HEK293 (cell line): ENCODE data around the gene RBBP8.

Experiments used
- CTCF ChIA-PET: fragments of 350-600 bp; formaldehyde crosslinking; extraction: SDS; loops from one replicate; lab custom pipeline; 2021; ENCODE audit warnings: antibody characterized with exemption; lab: Yijun Ruan, JAX
- POLR2A ChIA-PET: fragments of 300-600 bp; formaldehyde crosslinking; extraction: SDS; loops from one replicate; lab custom pipeline; 2020; ENCODE audit warnings: antibody characterized with exemption, inconsistent platforms; lab: Yijun Ruan, JAX
- H3K27ac ChIP-seq: fragments of 200-500 bp; sonication (Bioruptor generic); 2 replicates; pipeline ENCODE4 v1.5.1; 2014; ENCODE audit warnings: low read depth, low read length, control low read depth, inconsistent platforms; ENCODE audit errors: extremely low read depth
- H3K36me3 ChIP-seq, 2 experiments: fragments of 200-500 bp in 1 of 2; sonication (Bioruptor generic) in 1 of 2; 1 replicate in 1 of 2; 2 replicates in 1 of 2; pipeline ENCODE4 v1.5.1; 2014 to 2017; ENCODE audit warnings: inconsistent platforms in 2 of 2, low read length in 2 of 2; ENCODE audit not compliant: control insufficient read depth in 2 of 2, insufficient read depth in 1 of 2
- H3K4me1 ChIP-seq: fragments of 200-500 bp; sonication (Bioruptor generic); 2 replicates; pipeline ENCODE4 v1.5.1; 2014; ENCODE audit warnings: mild to moderate bottlenecking, low read length, inconsistent platforms; ENCODE audit not compliant: control insufficient read depth, insufficient read depth
- H3K4me3 ChIP-seq: 2 replicates; pipeline ENCODE4 v1.5.1; 2011; ENCODE audit warnings: low read depth, mild to moderate bottlenecking, control low read depth, low read length, moderate library complexity
- H3K9me3 ChIP-seq: fragments of 200-500 bp; sonication (Bioruptor generic); 2 replicates; pipeline ENCODE4 v1.5.1; 2014; ENCODE audit warnings: low read depth, low read length, inconsistent platforms; ENCODE audit not compliant: control insufficient read depth, insufficient read depth
- EGR2 ChIP-seq: fragments of 450-650 bp; formaldehyde crosslinking; IDR thresholded peaks from 2 replicates; pipeline ENCODE4 v1.5.1; 2016; ENCODE audit warnings: low read depth, missing biosample characterization, missing genetic modification characterization
- KLF1 ChIP-seq: fragments of 450-650 bp; formaldehyde crosslinking; IDR thresholded peaks from 2 replicates; pipeline ENCODE4 v1.5.1; 2016; ENCODE audit warnings: missing biosample characterization, missing genetic modification characterization
- MZF1 ChIP-seq: fragments of 450-650 bp; formaldehyde crosslinking; IDR thresholded peaks from 2 replicates; pipeline ENCODE4 v1.5.1; 2017; ENCODE audit warnings: missing biosample characterization, missing genetic modification characterization, borderline replicate concordance
- RBAK ChIP-seq: fragments of 450-650 bp; formaldehyde crosslinking; IDR thresholded peaks from 2 replicates; pipeline ENCODE4 v1.5.1; 2016; ENCODE audit warnings: missing biosample characterization, missing genetic modification characterization
- REPIN1 ChIP-seq: fragments of 450-650 bp; formaldehyde crosslinking; IDR thresholded peaks from 2 replicates; pipeline ENCODE4 v1.5.1; 2017; ENCODE audit warnings: missing biosample characterization, missing genetic modification characterization, low read depth
- SCRT1 ChIP-seq: fragments of 450-650 bp; formaldehyde crosslinking; IDR thresholded peaks from 2 replicates; pipeline ENCODE4 v1.5.1; 2016; ENCODE audit warnings: missing biosample characterization, missing genetic modification characterization, borderline replicate concordance
- WT1 ChIP-seq: fragments of 450-650 bp; formaldehyde crosslinking; IDR thresholded peaks from 2 replicates; pipeline ENCODE4 v1.5.1; 2016; ENCODE audit warnings: missing biosample characterization, missing genetic modification characterization
- ZBTB8A ChIP-seq: fragments of 450-650 bp; formaldehyde crosslinking; IDR thresholded peaks from 2 replicates; pipeline ENCODE4 v1.5.1; 2016; ENCODE audit warnings: missing biosample characterization, missing genetic modification characterization
- ZFP3 ChIP-seq: fragments of 450-650 bp; formaldehyde crosslinking; IDR thresholded peaks from 2 replicates; pipeline ENCODE4 v1.5.1; 2016; ENCODE audit warnings: low read depth, missing biosample characterization, missing genetic modification characterization
- ZNF133 ChIP-seq: fragments of 450-650 bp; formaldehyde crosslinking; IDR thresholded peaks from 2 replicates; pipeline ENCODE4 v1.5.1; 2016; ENCODE audit warnings: missing biosample characterization, missing genetic modification characterization
- ZNF19 ChIP-seq: fragments of 450-650 bp; formaldehyde crosslinking; IDR thresholded peaks from 2 replicates; pipeline ENCODE4; 2016; ENCODE audit warnings: missing biosample characterization, missing genetic modification characterization, low read depth
- ZNF24 ChIP-seq: fragments of 450-650 bp; formaldehyde crosslinking; IDR thresholded peaks from 2 replicates; pipeline ENCODE4 v1.5.1; 2016; ENCODE audit warnings: missing biosample characterization, missing genetic modification characterization
- ZNF248 ChIP-seq: fragments of 450-650 bp; formaldehyde crosslinking; IDR thresholded peaks from 2 replicates; pipeline ENCODE4 v1.5.1; 2017; ENCODE audit warnings: missing biosample characterization, missing genetic modification characterization
- ZNF449 ChIP-seq: fragments of 450-650 bp; formaldehyde crosslinking; IDR thresholded peaks from 2 replicates; pipeline ENCODE4 v1.5.1; 2017; ENCODE audit warnings: missing biosample characterization, mild to moderate bottlenecking, missing genetic modification characterization, moderate library complexity
- ZNF514 ChIP-seq: fragments of 450-650 bp; formaldehyde crosslinking; IDR thresholded peaks from 2 replicates; pipeline ENCODE4 v1.5.1; 2016; ENCODE audit warnings: missing biosample characterization, missing genetic modification characterization
- ZNF544 ChIP-seq: fragments of 450-650 bp; formaldehyde crosslinking; IDR thresholded peaks from 2 replicates; pipeline ENCODE4 v1.5.0; 2017; ENCODE audit warnings: missing biosample characterization, missing genetic modification characterization
- ZNF548 ChIP-seq: fragments of 450-650 bp; formaldehyde crosslinking; IDR thresholded peaks from 2 replicates; pipeline ENCODE4 v1.5.1; 2016; ENCODE audit warnings: missing biosample characterization, missing genetic modification characterization
- ZNF621 ChIP-seq: fragments of 450-650 bp; formaldehyde crosslinking; IDR thresholded peaks from 2 replicates; pipeline ENCODE4 v1.5.1; 2017; ENCODE audit warnings: missing biosample characterization, missing genetic modification characterization
- ZNF639 ChIP-seq: fragments of 450-650 bp; formaldehyde crosslinking; IDR thresholded peaks from 2 replicates; pipeline ENCODE4 v1.5.1; 2016; ENCODE audit warnings: missing biosample characterization, missing genetic modification characterization
- ZNF654 ChIP-seq: fragments of 450-650 bp; formaldehyde crosslinking; IDR thresholded peaks from 2 replicates; pipeline ENCODE4 v1.5.1; 2016; ENCODE audit warnings: low read depth, missing biosample characterization, missing genetic modification characterization
- ZNF677 ChIP-seq: fragments of 450-650 bp; IDR thresholded peaks from 2 replicates; pipeline ENCODE4 v1.5.0; 2018; ENCODE audit warnings: missing biosample characterization, mild to moderate bottlenecking, missing genetic modification characterization, moderate library complexity
- ZNF837 ChIP-seq: fragments of 450-650 bp; formaldehyde crosslinking; IDR thresholded peaks from 2 replicates; pipeline ENCODE4 v1.5.1; 2016; ENCODE audit warnings: missing biosample characterization, missing genetic modification characterization
- ZNF843 ChIP-seq: fragments of 450-650 bp; formaldehyde crosslinking; IDR thresholded peaks from 2 replicates; pipeline ENCODE4 v1.5.1; 2016; ENCODE audit warnings: missing biosample characterization, missing genetic modification characterization
- TF ChIP-seq, protein P1 (sequence below): fragments of 450-650 bp; formaldehyde crosslinking; IDR thresholded peaks from 2 replicates; pipeline ENCODE4 v1.5.1; 2016; ENCODE audit warnings: missing biosample characterization, missing genetic modification characterization, low read depth
- TF ChIP-seq, protein P2 (sequence below): fragments of 450-650 bp; formaldehyde crosslinking; IDR thresholded peaks from 2 replicates; pipeline ENCODE4 v1.5.1; 2016; ENCODE audit warnings: missing biosample characterization, missing genetic modification characterization

RBBP8 gene

GRCh38 chr18:22981274-22982133, 48.4 kb downstream of the RBBP8 start:
- peaks cover 3% of the 10 kb centered on the region; the same call in 1 of the 2 replicates for H3K4me1 ChIP-seq
- CTCF ChIA-PET, result interaction anchor here (0.6 to 4.7 kb wide), 9 partner anchors 11 to 430 kb away, joined by 3 to 51 read pairs (median 8); no protein-coding TSS in a partner anchor
- H3K36me3 ChIP-seq, result peaks cover 7 to 39% of the 10 kb centered on the region in 2 experiments
- TF ChIP-seq RBAK, result no peak
- no peak for TF ChIP-seq ZFP3
- TF ChIP-seq EGR2, result no peak
- TF ChIP-seq ZNF24 (tag by site-specific recombination), result no peak
- no peak for TF ChIP-seq ZNF639
- no peak for TF ChIP-seq ZNF548 (tag by site-specific recombination)
- TF ChIP-seq, protein P1, sequence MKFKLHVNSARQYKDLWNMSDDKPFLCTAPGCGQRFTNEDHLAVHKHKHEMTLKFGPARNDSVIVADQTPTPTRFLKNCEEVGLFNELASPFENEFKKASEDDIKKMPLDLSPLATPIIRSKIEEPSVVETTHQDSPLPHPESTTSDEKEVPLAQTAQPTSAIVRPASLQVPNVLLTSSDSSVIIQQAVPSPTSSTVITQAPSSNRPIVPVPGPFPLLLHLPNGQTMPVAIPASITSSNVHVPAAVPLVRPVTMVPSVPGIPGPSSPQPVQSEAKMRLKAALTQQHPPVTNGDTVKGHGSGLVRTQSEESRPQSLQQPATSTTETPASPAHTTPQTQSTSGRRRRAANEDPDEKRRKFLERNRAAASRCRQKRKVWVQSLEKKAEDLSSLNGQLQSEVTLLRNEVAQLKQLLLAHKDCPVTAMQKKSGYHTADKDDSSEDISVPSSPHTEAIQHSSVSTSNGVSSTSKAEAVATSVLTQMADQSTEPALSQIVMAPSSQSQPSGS (tag by site-specific recombination), result no peak
- no peak for TF ChIP-seq ZNF843 (tag by site-specific recombination)
- no peak for TF ChIP-seq SCRT1 (tag by site-specific recombination)
- TF ChIP-seq ZNF621 (tag by site-specific recombination), result no peak
- no peak for TF ChIP-seq ZBTB8A
- no peak for TF ChIP-seq ZNF19
- TF ChIP-seq REPIN1 (tag by site-specific recombination), result no peak
- TF ChIP-seq MZF1 (tag by site-specific recombination), result no peak
- TF ChIP-seq WT1 (tag by site-specific recombination), result no peak
- no peak for TF ChIP-seq ZNF837
- TF ChIP-seq KLF1, result no peak
- no peak for TF ChIP-seq ZNF544 (tag by site-specific recombination)
- TF ChIP-seq ZNF514 (tag by site-specific recombination), result no peak
- no peak for TF ChIP-seq ZNF449 (tag by site-specific recombination)
- TF ChIP-seq, all 188 proteins: peak for 0
- Histone ChIP-seq H3K4me3 (no peak overlapping the region), H3K9me3 (no peaks in the 10 kb centered on the region), H3K27ac (no peak overlapping the region)
- POLR2A ChIA-PET, result no interaction called here

DNA sequence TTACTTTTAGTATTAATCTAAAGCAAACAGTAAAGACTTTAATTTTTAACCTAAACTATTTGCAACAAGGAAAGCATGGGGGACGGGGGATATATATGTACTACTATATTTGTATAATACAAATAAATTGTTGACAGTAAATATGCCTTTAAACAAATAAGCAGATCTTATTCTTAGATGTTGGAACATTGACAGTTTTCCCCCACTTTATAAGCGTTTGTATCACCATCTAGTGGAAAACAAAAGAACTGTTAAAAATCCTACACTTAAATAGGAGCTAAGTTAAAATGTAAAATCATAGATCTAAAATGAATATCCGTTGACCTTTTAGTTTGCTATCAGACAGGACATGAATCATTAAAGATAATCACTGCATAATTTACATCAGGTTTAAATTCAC, 50.0 kb downstream of the RBBP8 start:
- ChIA-PET POLR2A (interaction anchor here (1.3 kb wide), 1 partner anchor 47 kb away, joined by 3 read pairs; no protein-coding TSS in a partner anchor), CTCF (interaction anchor here (0.5 to 4.5 kb wide), 24 partner anchors 8 to 1707 kb away, joined by 3 to 51 read pairs (median 5); no protein-coding TSS in a partner anchor)
- H3K4me1 ChIP-seq, result no peaks in the 10 kb centered on the region
- H3K27ac ChIP-seq, result no peak overlapping the region
- H3K9me3 ChIP-seq, result no peaks in the 10 kb centered on the region
- no peak overlapping the region for H3K4me3 ChIP-seq
- H3K36me3 ChIP-seq, result peaks cover 15 to 55% of the 10 kb centered on the region in 2 experiments
- TF ChIP-seq ZNF133 (tag by site-specific recombination) (no peak), ZNF248 (no peak), ZNF654 (tag by site-specific recombination) (peak; percentile 47), ZNF677 (tag by site-specific recombination) (peak; percentile 85)
- TF ChIP-seq, protein P2, sequence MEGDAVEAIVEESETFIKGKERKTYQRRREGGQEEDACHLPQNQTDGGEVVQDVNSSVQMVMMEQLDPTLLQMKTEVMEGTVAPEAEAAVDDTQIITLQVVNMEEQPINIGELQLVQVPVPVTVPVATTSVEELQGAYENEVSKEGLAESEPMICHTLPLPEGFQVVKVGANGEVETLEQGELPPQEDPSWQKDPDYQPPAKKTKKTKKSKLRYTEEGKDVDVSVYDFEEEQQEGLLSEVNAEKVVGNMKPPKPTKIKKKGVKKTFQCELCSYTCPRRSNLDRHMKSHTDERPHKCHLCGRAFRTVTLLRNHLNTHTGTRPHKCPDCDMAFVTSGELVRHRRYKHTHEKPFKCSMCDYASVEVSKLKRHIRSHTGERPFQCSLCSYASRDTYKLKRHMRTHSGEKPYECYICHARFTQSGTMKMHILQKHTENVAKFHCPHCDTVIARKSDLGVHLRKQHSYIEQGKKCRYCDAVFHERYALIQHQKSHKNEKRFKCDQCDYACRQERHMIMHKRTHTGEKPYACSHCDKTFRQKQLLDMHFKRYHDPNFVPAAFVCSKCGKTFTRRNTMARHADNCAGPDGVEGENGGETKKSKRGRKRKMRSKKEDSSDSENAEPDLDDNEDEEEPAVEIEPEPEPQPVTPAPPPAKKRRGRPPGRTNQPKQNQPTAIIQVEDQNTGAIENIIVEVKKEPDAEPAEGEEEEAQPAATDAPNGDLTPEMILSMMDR (tag by site-specific recombination), result 0 out of 2 replicates have a peak, but pooled peaks have one; percentile 7
